WTC11 (cell line): ENCODE measurements around the gene CSNK2A1. TPM values are rescaled to one million over a fixed set of nuclear protein-coding genes. Genes with fewer than 3 reads are reported as not detected.

ENCODE experiments used
- ATAC-seq: fragments of 200-7000 bp; cut with Tn5 transposase; 2 replicates; pipeline ENCODE4 v1.10.0; 2021; ENCODE audit warnings: mild to moderate bottlenecking, moderate library complexity
- CTCF ChIA-PET: fragments of 300-600 bp; sonication (Branson Sonifier 250); formaldehyde crosslinking; loops from one replicate; lab custom pipeline; 2021; ENCODE audit warnings: antibody characterized with exemption; lab: Charles Lee
- POLR2A ChIA-PET: fragments of 350-600 bp; sonication (Branson Sonifier 250); formaldehyde crosslinking; loops from one replicate; lab custom pipeline; 2021; ENCODE audit warnings: antibody characterized with exemption; lab: Charles Lee
- DNase-seq: peaks from one replicate; pipeline ENCODE4 v3.0.0; 2021; ENCODE audit warnings: low spot score
- H3K27ac Mint-ChIP-seq: 2 replicates; pipeline ENCODE4 v1.8.0; 2021; ENCODE audit warnings: mixed read lengths
- H3K27me3 Mint-ChIP-seq: 2 replicates; pipeline ENCODE4 v1.8.0; 2021; ENCODE audit warnings: low read depth, mild to moderate bottlenecking, moderate library complexity, mixed read lengths
- H3K36me3 Mint-ChIP-seq: 2 replicates; pipeline ENCODE4 v1.8.0; 2021; ENCODE audit warnings: mixed read lengths
- H3K4me1 Mint-ChIP-seq: 2 replicates; pipeline ENCODE4 v1.8.0; 2022; ENCODE audit warnings: mixed read lengths
- H3K4me3 Mint-ChIP-seq: 2 replicates; pipeline ENCODE4 v1.8.0; 2021; ENCODE audit warnings: mild to moderate bottlenecking, moderate library complexity, mixed read lengths
- H3K9me3 Mint-ChIP-seq: 2 replicates; pipeline ENCODE4 v1.8.0; 2021; ENCODE audit warnings: mixed read lengths
- CBFB ChIP-seq: sonication (generic); formaldehyde crosslinking; IDR thresholded peaks from 2 replicates; pipeline ENCODE4 v1.8.1; 2022; ENCODE audit warnings: mild to moderate bottlenecking, low read depth, missing genetic modification reagents
- CREM ChIP-seq: sonication (generic); formaldehyde crosslinking; IDR thresholded peaks from 2 replicates; pipeline ENCODE4 v1.8.1; 2022; ENCODE audit warnings: mild to moderate bottlenecking, missing genetic modification reagents, moderate library complexity
- ELF4 ChIP-seq: sonication (generic); formaldehyde crosslinking; IDR thresholded peaks from 2 replicates; pipeline ENCODE4 v1.8.1; 2022; ENCODE audit warnings: low read depth, mild to moderate bottlenecking, moderate library complexity, missing genetic modification reagents
- SP1 ChIP-seq: sonication (generic); formaldehyde crosslinking; conservative IDR thresholded peaks from 2 replicates; pipeline ENCODE4 v1.8.1; 2022; ENCODE audit warnings: missing genetic modification reagents
- TP53 ChIP-seq: sonication (generic); formaldehyde crosslinking; IDR thresholded peaks from 2 replicates; pipeline ENCODE4 v1.8.1; 2023; ENCODE audit warnings: mild to moderate bottlenecking, missing genetic modification reagents
- ZNF138 ChIP-seq: sonication (generic); formaldehyde crosslinking; conservative IDR thresholded peaks from 2 replicates; pipeline ENCODE4 v1.8.1; 2022; ENCODE audit warnings: mild to moderate bottlenecking, moderate library complexity, missing genetic modification reagents
- total RNA-seq: library from RNA; stranded (reverse); gene quantifications from 3 replicates; pipeline ENCODE4 v1.2.3, GENCODE V29; 2021
- TF ChIP-seq, protein P1 (sequence below): sonication (generic); formaldehyde crosslinking; IDR thresholded peaks from 2 replicates; pipeline ENCODE4 v1.8.0; 2023; ENCODE audit warnings: mild to moderate bottlenecking, missing genetic modification reagents
- TF ChIP-seq, protein P2 (sequence below): sonication (generic); formaldehyde crosslinking; IDR thresholded peaks from 2 replicates; pipeline ENCODE4 v1.8.1; 2023; ENCODE audit warnings: mild to moderate bottlenecking, missing genetic modification reagents, borderline replicate concordance
- TF ChIP-seq, protein P3 (sequence below): sonication (generic); formaldehyde crosslinking; IDR thresholded peaks from 2 replicates; pipeline ENCODE4 v1.8.1; 2023; ENCODE audit warnings: mild to moderate bottlenecking, moderate library complexity, missing genetic modification reagents
- TF ChIP-seq, protein P4 (sequence below): sonication (generic); formaldehyde crosslinking; IDR thresholded peaks from 2 replicates; pipeline ENCODE4 v1.8.1; 2023; ENCODE audit warnings: mild to moderate bottlenecking, missing genetic modification reagents

CSNK2A1 gene
- total RNA-seq, 1 experiment from 2014 or later, result 235 TPM

DNA sequence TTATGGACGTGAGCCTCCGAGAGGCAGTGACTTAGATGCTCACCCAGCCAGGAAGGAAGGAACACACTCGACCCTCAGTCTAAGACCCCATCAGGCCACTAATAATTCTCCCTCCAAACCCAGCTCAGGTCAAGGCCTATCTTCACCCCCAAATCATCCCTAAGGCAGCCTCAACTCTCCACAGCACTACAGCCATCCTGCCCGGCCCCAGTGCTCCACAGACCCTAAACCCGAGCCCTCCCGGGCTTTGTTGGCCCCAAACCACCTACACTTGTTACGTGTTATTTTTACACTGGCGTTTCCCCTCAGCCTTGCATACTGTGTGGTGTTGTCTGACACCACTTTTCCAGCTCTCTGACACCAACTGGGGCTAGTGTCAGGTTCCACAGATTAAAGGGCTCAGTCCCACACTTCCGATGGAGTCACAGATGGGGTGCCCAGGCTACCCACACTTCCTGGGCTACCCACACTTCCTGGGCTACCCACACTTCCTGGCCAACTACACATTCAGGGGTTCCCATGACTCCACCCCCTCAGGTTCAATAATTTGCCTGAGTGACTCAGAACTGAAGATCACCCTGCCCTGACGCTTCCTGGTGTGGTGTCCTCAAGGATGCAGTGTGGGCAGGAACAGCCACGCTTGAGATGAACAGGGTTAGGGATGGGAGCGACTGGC is 110.2 kb downstream of the CSNK2A1 start:
- peaks cover 21% of the 10 kb centered on the region for H3K4me1 Mint-ChIP-seq
- H3K27me3 Mint-ChIP-seq, result peaks cover 49% of the 10 kb centered on the region
- POLR2A ChIA-PET, result interaction anchor here (0.7 kb wide), 2 partner anchors 71 to 318 kb away, joined by 3 read pairs; no protein-coding TSS in a partner anchor
- no peak for TF ChIP-seq CREM (CRISPR knock-in tag)
- TF ChIP-seq SP1 (CRISPR knock-in tag), result no peak
- TF ChIP-seq, protein P1, sequence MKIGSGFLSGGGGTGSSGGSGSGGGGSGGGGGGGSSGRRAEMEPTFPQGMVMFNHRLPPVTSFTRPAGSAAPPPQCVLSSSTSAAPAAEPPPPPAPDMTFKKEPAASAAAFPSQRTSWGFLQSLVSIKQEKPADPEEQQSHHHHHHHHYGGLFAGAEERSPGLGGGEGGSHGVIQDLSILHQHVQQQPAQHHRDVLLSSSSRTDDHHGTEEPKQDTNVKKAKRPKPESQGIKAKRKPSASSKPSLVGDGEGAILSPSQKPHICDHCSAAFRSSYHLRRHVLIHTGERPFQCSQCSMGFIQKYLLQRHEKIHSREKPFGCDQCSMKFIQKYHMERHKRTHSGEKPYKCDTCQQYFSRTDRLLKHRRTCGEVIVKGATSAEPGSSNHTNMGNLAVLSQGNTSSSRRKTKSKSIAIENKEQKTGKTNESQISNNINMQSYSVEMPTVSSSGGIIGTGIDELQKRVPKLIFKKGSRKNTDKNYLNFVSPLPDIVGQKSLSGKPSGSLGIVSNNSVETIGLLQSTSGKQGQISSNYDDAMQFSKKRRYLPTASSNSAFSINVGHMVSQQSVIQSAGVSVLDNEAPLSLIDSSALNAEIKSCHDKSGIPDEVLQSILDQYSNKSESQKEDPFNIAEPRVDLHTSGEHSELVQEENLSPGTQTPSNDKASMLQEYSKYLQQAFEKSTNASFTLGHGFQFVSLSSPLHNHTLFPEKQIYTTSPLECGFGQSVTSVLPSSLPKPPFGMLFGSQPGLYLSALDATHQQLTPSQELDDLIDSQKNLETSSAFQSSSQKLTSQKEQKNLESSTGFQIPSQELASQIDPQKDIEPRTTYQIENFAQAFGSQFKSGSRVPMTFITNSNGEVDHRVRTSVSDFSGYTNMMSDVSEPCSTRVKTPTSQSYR (CRISPR knock-in tag), result no peak
- TF ChIP-seq, protein P2, sequence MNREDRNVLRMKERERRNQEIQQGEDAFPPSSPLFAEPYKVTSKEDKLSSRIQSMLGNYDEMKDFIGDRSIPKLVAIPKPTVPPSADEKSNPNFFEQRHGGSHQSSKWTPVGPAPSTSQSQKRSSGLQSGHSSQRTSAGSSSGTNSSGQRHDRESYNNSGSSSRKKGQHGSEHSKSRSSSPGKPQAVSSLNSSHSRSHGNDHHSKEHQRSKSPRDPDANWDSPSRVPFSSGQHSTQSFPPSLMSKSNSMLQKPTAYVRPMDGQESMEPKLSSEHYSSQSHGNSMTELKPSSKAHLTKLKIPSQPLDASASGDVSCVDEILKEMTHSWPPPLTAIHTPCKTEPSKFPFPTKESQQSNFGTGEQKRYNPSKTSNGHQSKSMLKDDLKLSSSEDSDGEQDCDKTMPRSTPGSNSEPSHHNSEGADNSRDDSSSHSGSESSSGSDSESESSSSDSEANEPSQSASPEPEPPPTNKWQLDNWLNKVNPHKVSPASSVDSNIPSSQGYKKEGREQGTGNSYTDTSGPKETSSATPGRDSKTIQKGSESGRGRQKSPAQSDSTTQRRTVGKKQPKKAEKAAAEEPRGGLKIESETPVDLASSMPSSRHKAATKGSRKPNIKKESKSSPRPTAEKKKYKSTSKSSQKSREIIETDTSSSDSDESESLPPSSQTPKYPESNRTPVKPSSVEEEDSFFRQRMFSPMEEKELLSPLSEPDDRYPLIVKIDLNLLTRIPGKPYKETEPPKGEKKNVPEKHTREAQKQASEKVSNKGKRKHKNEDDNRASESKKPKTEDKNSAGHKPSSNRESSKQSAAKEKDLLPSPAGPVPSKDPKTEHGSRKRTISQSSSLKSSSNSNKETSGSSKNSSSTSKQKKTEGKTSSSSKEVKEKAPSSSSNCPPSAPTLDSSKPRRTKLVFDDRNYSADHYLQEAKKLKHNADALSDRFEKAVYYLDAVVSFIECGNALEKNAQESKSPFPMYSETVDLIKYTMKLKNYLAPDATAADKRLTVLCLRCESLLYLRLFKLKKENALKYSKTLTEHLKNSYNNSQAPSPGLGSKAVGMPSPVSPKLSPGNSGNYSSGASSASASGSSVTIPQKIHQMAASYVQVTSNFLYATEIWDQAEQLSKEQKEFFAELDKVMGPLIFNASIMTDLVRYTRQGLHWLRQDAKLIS (CRISPR knock-in tag), result no peak
- TF ChIP-seq, protein P3, sequence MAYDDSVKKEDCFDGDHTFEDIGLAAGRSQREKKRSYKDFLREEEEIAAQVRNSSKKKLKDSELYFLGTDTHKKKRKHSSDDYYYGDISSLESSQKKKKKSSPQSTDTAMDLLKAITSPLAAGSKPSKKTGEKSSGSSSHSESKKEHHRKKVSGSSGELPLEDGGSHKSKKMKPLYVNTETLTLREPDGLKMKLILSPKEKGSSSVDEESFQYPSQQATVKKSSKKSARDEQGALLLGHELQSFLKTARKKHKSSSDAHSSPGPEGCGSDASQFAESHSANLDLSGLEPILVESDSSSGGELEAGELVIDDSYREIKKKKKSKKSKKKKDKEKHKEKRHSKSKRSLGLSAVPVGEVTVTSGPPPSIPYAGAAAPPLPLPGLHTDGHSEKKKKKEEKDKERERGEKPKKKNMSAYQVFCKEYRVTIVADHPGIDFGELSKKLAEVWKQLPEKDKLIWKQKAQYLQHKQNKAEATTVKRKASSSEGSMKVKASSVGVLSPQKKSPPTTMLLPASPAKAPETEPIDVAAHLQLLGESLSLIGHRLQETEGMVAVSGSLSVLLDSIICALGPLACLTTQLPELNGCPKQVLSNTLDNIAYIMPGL (CRISPR knock-in tag), result no peak
- TF ChIP-seq, protein P4, sequence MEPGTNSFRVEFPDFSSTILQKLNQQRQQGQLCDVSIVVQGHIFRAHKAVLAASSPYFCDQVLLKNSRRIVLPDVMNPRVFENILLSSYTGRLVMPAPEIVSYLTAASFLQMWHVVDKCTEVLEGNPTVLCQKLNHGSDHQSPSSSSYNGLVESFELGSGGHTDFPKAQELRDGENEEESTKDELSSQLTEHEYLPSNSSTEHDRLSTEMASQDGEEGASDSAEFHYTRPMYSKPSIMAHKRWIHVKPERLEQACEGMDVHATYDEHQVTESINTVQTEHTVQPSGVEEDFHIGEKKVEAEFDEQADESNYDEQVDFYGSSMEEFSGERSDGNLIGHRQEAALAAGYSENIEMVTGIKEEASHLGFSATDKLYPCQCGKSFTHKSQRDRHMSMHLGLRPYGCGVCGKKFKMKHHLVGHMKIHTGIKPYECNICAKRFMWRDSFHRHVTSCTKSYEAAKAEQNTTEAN, result no peak
- TF ChIP-seq CBFB, result no peak
- no peak for TF ChIP-seq ZNF138
- no peak for TF ChIP-seq ELF4 (CRISPR knock-in tag)
- peak overlapping the region; percentile 13; the same call in 1 of the 2 replicates for H3K4me3 Mint-ChIP-seq
- H3K9me3 Mint-ChIP-seq, result no peaks in the 10 kb centered on the region
- no peak for ATAC-seq
- peaks cover 27% of the 10 kb centered on the region for H3K36me3 Mint-ChIP-seq
- no peak overlapping the region; the same call in 1 of the 2 replicates for H3K27ac Mint-ChIP-seq
- CTCF ChIA-PET, result interaction anchor here (1.1 to 6.1 kb wide), 4 partner anchors 29 to 78 kb away, joined by 3 to 66 read pairs (median 13); partner anchors contain the start of genes TBC1D20 and TRIB3
- DNase-seq, result no peak

DNA sequence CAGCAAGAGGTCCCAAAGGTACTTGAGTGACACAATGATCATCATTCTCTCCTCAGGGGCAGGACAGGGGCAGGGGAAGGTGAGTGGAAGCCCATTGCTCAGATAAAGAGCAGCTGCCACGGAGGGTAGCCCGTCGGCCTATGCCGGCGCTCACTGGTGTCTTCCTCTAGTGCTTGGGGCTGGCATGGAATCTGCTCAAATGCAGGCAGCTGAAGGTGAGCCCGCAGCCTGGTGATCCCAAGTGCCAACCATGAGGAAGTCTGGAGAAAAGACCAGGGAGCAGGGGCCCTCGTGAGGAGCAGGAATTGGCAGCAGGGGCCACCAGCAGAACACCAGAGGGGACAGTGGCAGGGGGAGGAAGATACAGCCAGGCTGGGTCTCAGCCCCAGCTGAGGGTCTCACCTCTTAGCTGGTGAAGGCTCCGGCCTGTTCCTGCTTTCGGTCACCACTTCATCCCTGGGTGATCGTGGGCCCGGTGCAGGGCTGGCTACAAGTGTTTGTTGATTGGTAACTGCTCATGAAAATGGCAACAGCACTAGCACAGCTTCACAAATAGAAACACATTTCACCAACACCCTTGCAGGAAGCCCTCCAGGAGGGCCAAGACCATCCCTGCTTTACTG is 110.8 kb downstream of the CSNK2A1 start:
- Mint-ChIP-seq H3K4me1 (peaks cover 23% of the 10 kb centered on the region), H3K27me3 (peaks cover 49% of the 10 kb centered on the region), H3K36me3 (peaks cover 30% of the 10 kb centered on the region), H3K4me3 (no peak overlapping the region), H3K9me3 (no peaks in the 10 kb centered on the region), H3K27ac (no peak overlapping the region; the same call in 1 of the 2 replicates)
- CTCF ChIA-PET, result interaction anchor here (1.1 to 6.1 kb wide), 5 partner anchors 29 to 78 kb away, joined by 3 to 66 read pairs (median 15); partner anchors contain the start of genes TBC1D20 and TRIB3
- no peak for TF ChIP-seq TP53
- DNase-seq, result no peak
- POLR2A ChIA-PET, result no interaction called here
- no peak for ATAC-seq
